Measurements from ENCODE around the gene VIPR2. TPM values are rescaled to one million over a fixed set of nuclear protein-coding genes. Genes with fewer than 3 reads are reported as not detected.
A peak's percentile ranks its signal among the peaks of the same experiment; 100 is the strongest.

VIPR2 gene
- total RNA-seq, 1 donor from 2014 or later: 0.07 TPM

GRCh38 chr7:159023206-159023605 is 121.5 kb downstream of the VIPR2 start:
- peak; percentile 72 for DNase-seq (ENCODE audit: low spot score)
- peaks cover 14% of the 10 kb centered on the region for H3K27me3 Mint-ChIP-seq (ENCODE audit: low read depth)
- H3K4me3 Mint-ChIP-seq (ENCODE audit: unreplicated experiment): no peak overlapping the region
- H3K4me1 Mint-ChIP-seq (ENCODE audit: low read depth): peaks cover 40% of the 10 kb centered on the region
- no peaks in the 10 kb centered on the region for H3K36me3 Mint-ChIP-seq (ENCODE audit: low read depth)
- no peaks in the 10 kb centered on the region for H3K9me3 Mint-ChIP-seq (ENCODE audit: low read depth)
- TF ChIP-seq CTCF (IDR thresholded peaks at IDR 0.05): no peak
- H3K27ac Mint-ChIP-seq (ENCODE audit: unreplicated experiment): no peak overlapping the region

- DNase-seq (ENCODE audit: low spot score): peak; percentile 81
- H3K27me3 Mint-ChIP-seq (ENCODE audit: low read depth): peaks cover 10% of the 10 kb centered on the region
- H3K4me3 Mint-ChIP-seq (ENCODE audit: unreplicated experiment): no peak overlapping the region
- no peaks in the 10 kb centered on the region for H3K36me3 Mint-ChIP-seq (ENCODE audit: low read depth)
- H3K4me1 Mint-ChIP-seq (ENCODE audit: low read depth): peaks cover 39% of the 10 kb centered on the region
- no peak overlapping the region for H3K27ac Mint-ChIP-seq (ENCODE audit: unreplicated experiment)
- no peak for TF ChIP-seq CTCF (IDR thresholded peaks at IDR 0.05)
- H3K9me3 Mint-ChIP-seq (ENCODE audit: low read depth): no peaks in the 10 kb centered on the region
Observed at GRCh38 chr7:159022238-159022993, 122.3 kb downstream of the VIPR2 start.

- no peak overlapping the region for H3K4me3 Mint-ChIP-seq (ENCODE audit: unreplicated experiment)
Observed at GRCh38 chr7:159020987-159021386, 123.7 kb downstream of the VIPR2 start.

GRCh38 chr7:159019111-159019510 is 125.6 kb downstream of the VIPR2 start:
- H3K27ac Mint-ChIP-seq (ENCODE audit: unreplicated experiment): no peak overlapping the region
- H3K27me3 Mint-ChIP-seq (ENCODE audit: low read depth): peaks cover 5% of the 10 kb centered on the region
- DNase-seq (ENCODE audit: low spot score): no peak

More at GRCh38 chr7:159020987-159021386, 123.7 kb downstream of the VIPR2 start:
- no peak overlapping the region for H3K27ac Mint-ChIP-seq (ENCODE audit: unreplicated experiment)
- H3K4me1 Mint-ChIP-seq (ENCODE audit: low read depth): peaks cover 27% of the 10 kb centered on the region
- no peak for DNase-seq (ENCODE audit: low spot score)
- no peaks in the 10 kb centered on the region for H3K36me3 Mint-ChIP-seq (ENCODE audit: low read depth)
- no peaks in the 10 kb centered on the region for H3K9me3 Mint-ChIP-seq (ENCODE audit: low read depth)
- peaks cover 8% of the 10 kb centered on the region for H3K27me3 Mint-ChIP-seq (ENCODE audit: low read depth)
- peak; percentile 18 for TF ChIP-seq CTCF (IDR thresholded peaks at IDR 0.05)

GRCh38 chr7:159017741-159018140 is 126.9 kb downstream of the VIPR2 start:
- Mint-ChIP-seq H3K36me3 (ENCODE audit: low read depth) (no peaks in the 10 kb centered on the region), H3K27me3 (ENCODE audit: low read depth) (peaks cover 5% of the 10 kb centered on the region), H3K4me1 (ENCODE audit: low read depth) (peaks cover 40% of the 10 kb centered on the region), H3K27ac (ENCODE audit: unreplicated experiment) (no peak overlapping the region), H3K9me3 (ENCODE audit: low read depth) (no peaks in the 10 kb centered on the region), H3K4me3 (ENCODE audit: unreplicated experiment) (no peak overlapping the region)
- TF ChIP-seq CTCF (IDR thresholded peaks at IDR 0.05): no peak
- no peak for DNase-seq (ENCODE audit: low spot score)

More at GRCh38 chr7:159019111-159019510, 125.6 kb downstream of the VIPR2 start:
- TF ChIP-seq CTCF (IDR thresholded peaks at IDR 0.05): no peak
- Mint-ChIP-seq H3K4me1 (ENCODE audit: low read depth) (peaks cover 32% of the 10 kb centered on the region), H3K4me3 (ENCODE audit: unreplicated experiment) (no peak overlapping the region), H3K9me3 (ENCODE audit: low read depth) (no peaks in the 10 kb centered on the region), H3K36me3 (ENCODE audit: low read depth) (no peaks in the 10 kb centered on the region)

All from chondrocyte (in vitro differentiated cells).